BLaER1 (cell line): ENCODE results near the gene MAPK7.

Experiments used
- H3K27ac ChIP-seq: shearing (Covaris generic); formaldehyde crosslinking; 2 replicates; pipeline ENCODE4 v1.8.1; 2022
- H3K27me3 ChIP-seq: shearing (Covaris generic); formaldehyde crosslinking; 2 replicates; pipeline ENCODE4 v1.8.1; 2022
- H3K36me3 ChIP-seq: shearing (Covaris generic); formaldehyde crosslinking; 2 replicates; pipeline ENCODE4 v1.8.1; 2022
- H3K4me1 ChIP-seq: shearing (Covaris generic); formaldehyde crosslinking; 2 replicates; pipeline ENCODE4 v1.8.1; 2022
- H3K4me2 ChIP-seq: shearing (Covaris generic); formaldehyde crosslinking; 2 replicates; pipeline ENCODE4 v1.8.1; 2022
- H3K4me3 ChIP-seq: shearing (Covaris generic); formaldehyde crosslinking; 2 replicates; pipeline ENCODE4 v1.8.1; 2022
- H3K9ac ChIP-seq: shearing (Covaris generic); formaldehyde crosslinking; 2 replicates; pipeline ENCODE4 v1.8.1; 2022
- H3K9me3 ChIP-seq: shearing (Covaris generic); formaldehyde crosslinking; 2 replicates; pipeline ENCODE4 v1.8.1; 2022
- H4K20me1 ChIP-seq: shearing (Covaris generic); formaldehyde crosslinking; 2 replicates; pipeline ENCODE4 v1.8.1; 2022
- Cebpa-rat ChIP-seq: shearing (Covaris generic); IDR thresholded peaks from 2 replicates; pipeline ENCODE4 v1.8.1; 2022

Gene MAPK7

GRCh38 chr17:19431691-19432090, 53.4 kb downstream of the MAPK7 start:
- Histone ChIP-seq H3K4me1 (no peaks in the 10 kb centered on the region), H3K27me3 (no peaks in the 10 kb centered on the region), H4K20me1 (no peaks in the 10 kb centered on the region), H3K36me3 (no peaks in the 10 kb centered on the region), H3K4me3 (no peak overlapping the region), H3K9me3 (no peaks in the 10 kb centered on the region), H3K4me2 (no peak overlapping the region), H3K9ac (no peak overlapping the region), H3K27ac (no peak overlapping the region)
- no peak for TF ChIP-seq Cebpa-rat
